Spleen (tissue), 11 donors: ENCODE measurements around the gene NOXA1. TPM values are rescaled to one million over a fixed set of nuclear protein-coding genes. Genes with fewer than 3 reads are reported as not detected.

Experiments used
- DNase-seq: peaks from one replicate; pipeline ENCODE4 v3.0.0-alpha.2; 2020
- H3K27ac ChIP-seq, 8 donors: fragments of 200-600 bp; sonication (generic) in 7 of 8; 1 replicate in 4 of 8; 2 replicates in 4 of 8; pipeline versions ENCODE4 v1.5.0 to v1.8.0; 2016 to 2021; ENCODE audit warnings: inconsistent platforms in 4 of 8, mild to moderate bottlenecking in 4 of 8, moderate library complexity in 1 of 8
- H3K27me3 ChIP-seq, 7 donors: fragments of 200-600 bp; sonication (generic) in 6 of 7; replicated peaks in 1 of 7; 1 replicate in 4 of 7; 2 replicates in 3 of 7; pipeline versions ENCODE4 v1.5.0 to v1.8.0; 2016 to 2021; ENCODE audit warnings: inconsistent platforms in 3 of 7, mild to moderate bottlenecking in 1 of 7
- H3K36me3 ChIP-seq, 6 donors: fragments of 200-600 bp; sonication (generic) in 5 of 6; 1 replicate in 4 of 6; 2 replicates in 2 of 6; pipeline versions ENCODE4 v1.5.0 to v1.8.0; 2016 to 2021; ENCODE audit warnings: inconsistent platforms in 2 of 6
- H3K4me1 ChIP-seq, 6 donors: fragments of 200-600 bp; sonication (generic) in 5 of 6; 1 replicate in 3 of 6; 2 replicates in 3 of 6; pipeline versions ENCODE4 v1.5.0 to v1.8.0; 2016 to 2021; ENCODE audit warnings: inconsistent platforms in 3 of 6
- H3K4me3 ChIP-seq, 8 donors: fragments of 200-600 bp; sonication (generic) in 7 of 8; 1 replicate in 4 of 8; 2 replicates in 4 of 8; pipeline versions ENCODE4 v1.5.0 to v1.8.0; 2016 to 2021; ENCODE audit warnings: inconsistent platforms in 4 of 8, mild to moderate bottlenecking in 4 of 8, moderate library complexity in 2 of 8
- H3K9me3 ChIP-seq, 8 donors: fragments of 200-600 bp; sonication (generic) in 7 of 8; 1 replicate in 4 of 8; 2 replicates in 4 of 8; pipeline versions ENCODE4 v1.5.0 to v1.8.0; 2016 to 2021; ENCODE audit warnings: inconsistent platforms in 4 of 8
- POLR2A ChIP-seq, 3 donors: fragments of 450-650 bp; IDR thresholded peaks; one replicate each; pipeline ENCODE4 v1.5.1; 2017; ENCODE audit warnings: antibody characterized with exemption in 3 of 3, mild to moderate bottlenecking in 1 of 3
- POLR2AphosphoS5 ChIP-seq, 3 donors: sonication (generic); formaldehyde crosslinking; IDR thresholded peaks; one replicate each; pipeline ENCODE4 v1.5.1; 2017; ENCODE audit warnings: antibody characterized with exemption in 3 of 3
- WGBS, 5 donors: extraction: QIAGEN DNeasy Blood & Tissue Kit in 3 of 5; methylation state at CpG; one replicate each; pipeline versions ENCODE4 v1.1.5 to v1.1.7; 2013 to 2018; 5-methylcytosine and 5-hydroxymethylcytosine counted together
- intact Hi-C: fragments of 100-400 bp; cut with DNase I; formaldehyde crosslinking; loops from one replicate; pipeline ENCODE4 v1.15.0; 2023; ENCODE audit warnings: low total_unique reads
- polyA plus RNA-seq, 3 donors: library from polyadenylated mRNA; stranded (reverse); fragments of 200-250 nt; gene quantifications; one replicate each; pipeline ENCODE4 v1.2.1, GENCODE V29; 2013
- total RNA-seq, 7 donors: library from RNA; depleted of rRNA in 3 of 7; stranded (reverse); fragments of >200 nt in 3 of 7; fragmentation: NEBNext Ultra II Directional in 4 of 7; extraction: Animal tissue kit (Norgen Biotek cat#: 25700) in 4 of 7; gene quantifications; one replicate each; pipeline versions ENCODE4 v1.1.0 to v1.2.1, GENCODE V29; 2016 to 2021
- TF ChIP-seq, protein P1 (sequence below), 11 experiments: fragments of 200-600 bp in 7 of 11; fragments of 450-650 bp in 4 of 11; sonication (generic) in 4 of 11; IDR thresholded peaks in 8 of 11; conservative IDR thresholded peaks in 3 of 11; 1 replicate in 7 of 11; 2 replicates in 4 of 11; pipeline versions ENCODE4 v1.4.0 to v1.8.0; 2016 to 2021; ENCODE audit warnings: antibody characterized with exemption in 11 of 11, inconsistent platforms in 4 of 11, mild to moderate bottlenecking in 1 of 11
- donor health status: healthy with polysubstance abuse.
- donor health status: DM: no; HTN: no; CAD: no; lungs with moderate emphysema.
- donor health status: DM: no; HTN: no; CAD: no.
- donor health status: Bipolar disorder and iron deficiency.
- donor health status: healthy.
- donor health status: DM: no; HTN: no; CAD: no.
- donor health status: DM: yes; HTN: yes; CAD: no.

Gene NOXA1
- total and polyA plus RNA-seq, 10 donors, result 1.9 to 15.0 (median 5.9) TPM

DNA sequence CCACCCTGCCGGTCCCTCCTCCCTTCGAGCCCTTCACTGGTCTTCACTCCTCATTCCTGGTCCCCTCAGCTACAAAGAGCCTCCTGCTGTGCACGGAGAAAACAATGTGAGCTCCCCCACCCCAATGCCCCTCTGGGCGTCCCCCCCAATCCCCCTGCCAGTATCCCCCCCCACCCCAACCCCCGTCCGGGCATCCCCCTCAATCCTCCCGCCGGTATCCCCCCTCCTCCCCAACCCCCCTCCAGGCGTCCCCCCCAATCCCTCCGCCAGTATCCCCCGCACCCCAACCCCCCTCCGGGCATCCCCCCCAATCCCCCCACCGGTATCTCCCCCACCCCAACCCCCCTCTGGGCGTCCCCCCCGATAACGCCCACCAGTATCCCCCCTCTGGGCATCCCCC lies 43.0 kb upstream of the NOXA1 start:
- DNase-seq, result no peak
- intact Hi-C loops, result no loop called here
- 84 to 94% (median 88%) methylated on average over 6 to 10 of the region's 16 CpGs for WGBS, 5 donors

GRCh38 chr9:137380606-137381005 lies 42.6 kb upstream of the NOXA1 start:
- peak; percentile 42 for DNase-seq
- 73 to 100% (median 88%) methylated on average over 4 to 7 of the region's 7 CpGs for WGBS, 5 donors

More for the DNA sequence above, 43.0 kb upstream of the NOXA1 start:
- peaks cover 0 to 8% (median 0%) of the 10 kb centered on the region in 6 donors for H3K36me3 ChIP-seq
- TF ChIP-seq, protein P1, sequence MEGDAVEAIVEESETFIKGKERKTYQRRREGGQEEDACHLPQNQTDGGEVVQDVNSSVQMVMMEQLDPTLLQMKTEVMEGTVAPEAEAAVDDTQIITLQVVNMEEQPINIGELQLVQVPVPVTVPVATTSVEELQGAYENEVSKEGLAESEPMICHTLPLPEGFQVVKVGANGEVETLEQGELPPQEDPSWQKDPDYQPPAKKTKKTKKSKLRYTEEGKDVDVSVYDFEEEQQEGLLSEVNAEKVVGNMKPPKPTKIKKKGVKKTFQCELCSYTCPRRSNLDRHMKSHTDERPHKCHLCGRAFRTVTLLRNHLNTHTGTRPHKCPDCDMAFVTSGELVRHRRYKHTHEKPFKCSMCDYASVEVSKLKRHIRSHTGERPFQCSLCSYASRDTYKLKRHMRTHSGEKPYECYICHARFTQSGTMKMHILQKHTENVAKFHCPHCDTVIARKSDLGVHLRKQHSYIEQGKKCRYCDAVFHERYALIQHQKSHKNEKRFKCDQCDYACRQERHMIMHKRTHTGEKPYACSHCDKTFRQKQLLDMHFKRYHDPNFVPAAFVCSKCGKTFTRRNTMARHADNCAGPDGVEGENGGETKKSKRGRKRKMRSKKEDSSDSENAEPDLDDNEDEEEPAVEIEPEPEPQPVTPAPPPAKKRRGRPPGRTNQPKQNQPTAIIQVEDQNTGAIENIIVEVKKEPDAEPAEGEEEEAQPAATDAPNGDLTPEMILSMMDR (IDR thresholded peaks at IDR 0.05 in 8 of 11, conservative IDR thresholded peaks at IDR 0.05 in 3 of 11), result no peak
- TF ChIP-seq POLR2A (IDR thresholded peaks at IDR 0.05) (no peak), POLR2AphosphoS5 (IDR thresholded peaks at IDR 0.05) (no peak)
- no peak overlapping the region for H3K4me3 ChIP-seq
- no peak overlapping the region for H3K27ac ChIP-seq
- H3K27me3 ChIP-seq, result no peaks in the 10 kb centered on the region
- peaks cover 0 to 8% (median 0%) of the 10 kb centered on the region in 8 donors for H3K9me3 ChIP-seq
- H3K4me1 ChIP-seq, result peaks cover 0 to 18% (median 6%) of the 10 kb centered on the region in 6 donors

DNA sequence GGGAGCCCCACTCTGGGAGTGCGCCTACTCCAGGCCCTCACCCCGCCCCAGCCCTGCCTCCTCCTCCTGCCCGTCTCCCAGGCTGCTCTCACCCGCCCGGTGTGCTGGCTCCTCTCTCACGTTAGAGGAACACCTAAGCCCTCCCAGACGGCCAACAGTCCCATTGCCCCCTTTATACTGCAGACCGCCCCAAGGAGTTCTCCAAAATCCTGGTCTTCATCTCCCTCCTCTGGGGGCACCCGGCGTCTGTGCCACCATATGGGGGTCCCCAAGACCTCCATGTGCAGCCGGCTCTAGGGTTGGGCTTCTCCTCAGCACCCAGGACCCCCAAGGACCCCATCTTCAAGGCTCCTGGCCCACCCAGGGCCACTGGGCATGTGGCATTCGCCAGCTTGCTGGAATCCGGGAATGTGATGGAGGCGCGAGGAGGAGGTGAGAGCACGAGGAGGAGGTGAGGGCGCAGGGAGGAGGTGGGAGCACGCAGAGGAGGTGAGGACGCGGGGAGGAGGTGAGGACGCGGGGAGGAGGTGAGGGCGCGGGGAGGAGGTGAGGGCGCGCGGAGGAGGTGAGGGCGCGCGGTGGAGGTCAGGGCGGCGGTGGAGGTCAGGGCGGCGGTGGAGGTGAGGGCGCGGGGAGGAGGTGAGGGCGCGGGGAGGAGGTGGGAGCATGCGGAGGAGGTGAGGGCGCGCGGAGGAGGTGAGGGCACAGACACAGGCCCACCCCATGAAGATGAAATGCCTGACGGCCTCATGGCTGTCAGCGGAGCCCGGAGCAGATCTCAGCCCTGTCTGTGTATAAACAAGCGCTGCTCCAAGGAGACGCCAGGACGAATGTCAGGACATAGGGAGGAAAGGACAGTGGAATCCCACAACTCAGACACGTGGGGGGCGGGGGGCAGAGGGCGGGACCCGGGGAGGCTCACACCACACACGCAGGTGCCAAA lies 41.4 kb upstream of the NOXA1 start:
- DNase-seq, result peak; percentile 59

More at GRCh38 chr9:137380606-137381005, 42.6 kb upstream of the NOXA1 start:
- Histone ChIP-seq H3K4me1 (peaks cover 0 to 18% (median 6%) of the 10 kb centered on the region in 6 donors), H3K27me3 (no peaks in the 10 kb centered on the region), H3K27ac (no peak overlapping the region), H3K36me3 (peaks cover 0 to 12% (median 0%) of the 10 kb centered on the region in 6 donors), H3K9me3 (peaks cover 0 to 4% (median 0%) of the 10 kb centered on the region in 8 donors), H3K4me3 (no peak overlapping the region)
- intact Hi-C loops, result no loop called here
- TF ChIP-seq POLR2AphosphoS5 (IDR thresholded peaks at IDR 0.05) (no peak), POLR2A (IDR thresholded peaks at IDR 0.05) (no peak)
- TF ChIP-seq, protein P1 (IDR thresholded peaks at IDR 0.05 in 8 of 11, conservative IDR thresholded peaks at IDR 0.05 in 3 of 11), result no peak

More for the DNA sequence above, 41.4 kb upstream of the NOXA1 start:
- Histone ChIP-seq H3K27ac (peak overlapping the region in 3 of 8 donors; percentile 22 to 48 (median 39)), H3K27me3 (no peaks in the 10 kb centered on the region), H3K9me3 (no peaks in the 10 kb centered on the region), H3K36me3 (peaks cover 0 to 12% (median 0%) of the 10 kb centered on the region in 6 donors), H3K4me1 (peaks cover 0 to 25% (median 6%) of the 10 kb centered on the region in 6 donors), H3K4me3 (no peak overlapping the region)
- 88 to 95% (median 91%) methylated on average over 46 to 53 of the region's 53 CpGs for WGBS, 5 donors
- no peak for TF ChIP-seq POLR2A (IDR thresholded peaks at IDR 0.05)
- TF ChIP-seq, protein P1 (IDR thresholded peaks at IDR 0.05 in 8 of 11, conservative IDR thresholded peaks at IDR 0.05 in 3 of 11), result no peak
- no peak for TF ChIP-seq POLR2AphosphoS5 (IDR thresholded peaks at IDR 0.05)
- intact Hi-C loops, result no loop called here
